Measurements from ENCODE around the gene ELMO1. TPM values are rescaled to one million over a fixed set of nuclear protein-coding genes. Genes with fewer than 3 reads are reported as not detected.
A peak's percentile ranks its signal among the peaks of the same experiment; 100 is the strongest.

Gene ELMO1
- total RNA-seq, 4 donors from 2014 or later = 31.1 to 42.9 (median 38.7) TPM

- H3K27ac ChIP-seq (replicated peaks in 1 of 4) = peak overlapping the region in 2 of 4 donors; percentile 15 to 36
- TF ChIP-seq POLR2AphosphoS5 (IDR thresholded peaks at IDR 0.05) = no peak
- no peak for TF ChIP-seq EP300 (IDR thresholded peaks at IDR 0.05)
- no peak for TF ChIP-seq CTCF (IDR thresholded peaks at IDR 0.05)
- TF ChIP-seq POLR2A (IDR thresholded peaks at IDR 0.05; ENCODE audit: low read depth) = no peak
- H3K9me3 ChIP-seq = no peaks in the 10 kb centered on the region
- H3K4me1 ChIP-seq = peaks cover 0 to 13% (median 5%) of the 10 kb centered on the region in 4 donors
- intact Hi-C loops (cut with DNase I) = no loop called here
- DNase-seq (ENCODE audit: extremely low spot score) = no peak
- H3K4me3 ChIP-seq = no peak overlapping the region
- 67% methylated on average over 9 of the region's 9 CpGs for WGBS
- no peaks in the 10 kb centered on the region for H3K27me3 ChIP-seq
- no peaks in the 10 kb centered on the region for H3K36me3 ChIP-seq
Measured at GRCh38 chr7:37344886-37345579, 103.6 kb downstream of the ELMO1 start.

- Histone ChIP-seq H3K27me3 (no peaks in the 10 kb centered on the region), H3K4me1 (peaks cover 0 to 13% (median 4%) of the 10 kb centered on the region in 4 donors), H3K36me3 (no peaks in the 10 kb centered on the region), H3K4me3 (peak overlapping the region in 3 of 4 donors; percentile 14 to 39 (median 28)), H3K9me3 (no peaks in the 10 kb centered on the region), H3K27ac (replicated peaks in 1 of 4) (peak overlapping the region in 2 of 4 donors; percentile 8 to 19)
- intact Hi-C loops (cut with DNase I) = no loop called here
- TF ChIP-seq CTCF (IDR thresholded peaks at IDR 0.05) = no peak
- no peak for TF ChIP-seq EP300 (IDR thresholded peaks at IDR 0.05)
- no peak for TF ChIP-seq POLR2AphosphoS5 (IDR thresholded peaks at IDR 0.05)
- TF ChIP-seq POLR2A (IDR thresholded peaks at IDR 0.05; ENCODE audit: low read depth) = no peak
- DNase-seq (ENCODE audit: extremely low spot score) = no peak
- 62% methylated on average over 16 of the region's 16 CpGs for WGBS
Measured at GRCh38 chr7:37342688-37343471, 105.8 kb downstream of the ELMO1 start.

GRCh38 chr7:37342176-37342687, 106.4 kb downstream of the ELMO1 start:
- Histone ChIP-seq H3K4me3 (peak overlapping the region in 3 of 4 donors; percentile 14 to 39 (median 28)), H3K27me3 (no peaks in the 10 kb centered on the region), H3K9me3 (no peaks in the 10 kb centered on the region), H3K36me3 (no peaks in the 10 kb centered on the region), H3K4me1 (peaks cover 0 to 13% (median 4%) of the 10 kb centered on the region in 4 donors), H3K27ac (replicated peaks in 1 of 4) (peak overlapping the region in 2 of 4 donors; percentile 8 to 19)
- TF ChIP-seq POLR2AphosphoS5 (IDR thresholded peaks at IDR 0.05) = no peak
- no peak for TF ChIP-seq POLR2A (IDR thresholded peaks at IDR 0.05; ENCODE audit: low read depth)
- TF ChIP-seq CTCF (IDR thresholded peaks at IDR 0.05) = no peak
- no peak for TF ChIP-seq EP300 (IDR thresholded peaks at IDR 0.05)
- WGBS = 77% methylated on average over 8 of the region's 8 CpGs
- DNase-seq (ENCODE audit: extremely low spot score) = no peak
- intact Hi-C loops (cut with DNase I) = no loop called here

GRCh38 chr7:37341033-37341630, 107.5 kb downstream of the ELMO1 start:
- intact Hi-C loops (cut with DNase I) = no loop called here
- Histone ChIP-seq H3K36me3 (no peaks in the 10 kb centered on the region), H3K9me3 (no peaks in the 10 kb centered on the region), H3K4me1 (peaks cover 0 to 13% (median 4%) of the 10 kb centered on the region in 4 donors), H3K4me3 (no peak overlapping the region), H3K27ac (replicated peaks in 1 of 4) (no peak overlapping the region), H3K27me3 (no peaks in the 10 kb centered on the region)
- DNase-seq (ENCODE audit: extremely low spot score) = no peak
- WGBS = 76% methylated on average over 6 of the region's 6 CpGs
- TF ChIP-seq POLR2AphosphoS5 (IDR thresholded peaks at IDR 0.05) (no peak), CTCF (IDR thresholded peaks at IDR 0.05) (no peak), POLR2A (IDR thresholded peaks at IDR 0.05; ENCODE audit: low read depth) (no peak), EP300 (IDR thresholded peaks at IDR 0.05) (no peak)
